ENCODE results near the gene AMBP.

The AMBP gene

GRCh38 chr9:114053246-114054005 lies 24.7 kb downstream of the AMBP start:
- no peak for DNase-seq (ENCODE audit: low read depth)
- no peak for TF ChIP-seq CTCF (IDR thresholded peaks at IDR 0.05; ENCODE audit: control insufficient read depth, insufficient read depth, low read depth, low read length, missing control alignments)
- H3K4me3 ChIP-seq (ENCODE audit: control insufficient read depth, low read depth, low read length) = no peak overlapping the region

- no peak overlapping the region for H3K4me3 ChIP-seq (ENCODE audit: control insufficient read depth, low read depth, low read length)
- TF ChIP-seq CTCF (IDR thresholded peaks at IDR 0.05; ENCODE audit: control insufficient read depth, insufficient read depth, low read depth, low read length, missing control alignments) = no peak
- no peak for DNase-seq (ENCODE audit: low read depth)
Measured at GRCh38 chr9:114051706-114052105, 26.4 kb downstream of the AMBP start.

- TF ChIP-seq CTCF (IDR thresholded peaks at IDR 0.05; ENCODE audit: control insufficient read depth, insufficient read depth, low read depth, low read length, missing control alignments) = no peak
Measured at GRCh38 chr9:114051281-114051680, 26.8 kb downstream of the AMBP start.

GRCh38 chr9:114050646-114051045 lies 27.5 kb downstream of the AMBP start:
- no peak overlapping the region for H3K4me3 ChIP-seq (ENCODE audit: control insufficient read depth, low read depth, low read length)
- TF ChIP-seq CTCF (IDR thresholded peaks at IDR 0.05; ENCODE audit: control insufficient read depth, insufficient read depth, low read depth, low read length, missing control alignments) = no peak
- DNase-seq (ENCODE audit: low read depth) = no peak

More at GRCh38 chr9:114051281-114051680, 26.8 kb downstream of the AMBP start:
- no peak overlapping the region for H3K4me3 ChIP-seq (ENCODE audit: control insufficient read depth, low read depth, low read length)
- no peak for DNase-seq (ENCODE audit: low read depth)

DNA sequence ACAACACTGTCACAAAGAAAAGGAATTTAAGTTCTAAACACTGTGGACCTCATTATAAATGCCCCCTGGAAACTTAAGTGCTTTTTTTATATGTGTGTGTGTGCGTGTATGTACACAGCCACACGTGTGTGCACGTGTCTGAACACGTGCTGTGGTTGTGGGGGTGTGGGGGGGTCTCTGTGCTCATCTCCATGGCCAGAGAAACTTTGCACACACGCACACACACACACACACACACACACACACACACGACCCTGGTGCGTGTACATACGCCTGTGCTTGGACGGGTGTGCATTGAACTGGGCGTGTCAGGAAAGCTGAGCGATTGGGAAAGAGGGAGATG lies 27.9 kb downstream of the AMBP start:
- TF ChIP-seq CTCF (IDR thresholded peaks at IDR 0.05; ENCODE audit: control insufficient read depth, insufficient read depth, low read depth, low read length, missing control alignments) = no peak
- no peak overlapping the region for H3K4me3 ChIP-seq (ENCODE audit: control insufficient read depth, low read depth, low read length)
- DNase-seq (ENCODE audit: low read depth) = no peak

DNA sequence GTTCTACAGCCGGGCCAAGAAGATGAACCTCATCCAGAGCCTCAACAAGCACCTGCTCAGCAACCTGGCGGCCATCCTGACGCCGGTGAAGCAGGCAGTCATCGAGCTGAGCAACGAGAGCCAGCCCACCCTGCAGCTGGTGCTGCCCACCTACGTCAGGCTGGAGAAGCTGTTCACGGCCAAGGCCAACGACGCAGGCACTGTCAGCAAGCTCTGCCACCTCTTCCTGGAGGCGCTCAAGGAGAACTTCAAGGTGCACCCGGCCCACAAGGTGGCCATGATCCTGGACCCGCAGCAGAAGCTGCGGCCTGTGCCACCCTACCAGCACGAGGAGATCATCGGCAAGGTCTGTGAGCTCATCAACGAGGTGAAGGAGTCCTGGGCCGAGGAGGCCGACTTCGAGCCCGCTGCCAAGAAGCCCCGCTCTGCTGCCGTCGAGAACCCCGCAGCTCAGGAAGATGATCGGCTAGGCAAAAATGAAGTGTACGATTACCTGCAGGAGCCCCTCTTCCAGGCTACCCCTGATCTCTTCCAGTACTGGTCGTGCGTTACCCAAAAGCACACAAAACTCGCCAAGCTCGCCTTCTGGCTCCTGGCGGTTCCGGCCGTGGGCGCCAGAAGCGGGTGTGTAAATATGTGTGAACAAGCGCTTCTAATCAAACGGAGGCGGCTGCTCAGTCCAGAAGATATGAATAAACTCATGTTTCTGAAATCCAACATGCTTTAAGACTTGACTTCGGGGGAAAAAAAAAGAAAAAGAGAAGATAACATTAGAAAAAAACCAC lies 28.5 kb downstream of the AMBP start:
- no peak overlapping the region for H3K4me3 ChIP-seq (ENCODE audit: control insufficient read depth, low read depth, low read length)
- no peak for DNase-seq (ENCODE audit: low read depth)
- no peak for TF ChIP-seq CTCF (IDR thresholded peaks at IDR 0.05; ENCODE audit: control insufficient read depth, insufficient read depth, low read depth, low read length, missing control alignments)
